Measurements from ENCODE around the gene C16orf89.
"Not testable (repeated sequence)": the region's sequence is repeated elsewhere in the genome, so short reads cannot be mapped to it uniquely, and the experiment has no call there.

The C16orf89 gene

DNA sequence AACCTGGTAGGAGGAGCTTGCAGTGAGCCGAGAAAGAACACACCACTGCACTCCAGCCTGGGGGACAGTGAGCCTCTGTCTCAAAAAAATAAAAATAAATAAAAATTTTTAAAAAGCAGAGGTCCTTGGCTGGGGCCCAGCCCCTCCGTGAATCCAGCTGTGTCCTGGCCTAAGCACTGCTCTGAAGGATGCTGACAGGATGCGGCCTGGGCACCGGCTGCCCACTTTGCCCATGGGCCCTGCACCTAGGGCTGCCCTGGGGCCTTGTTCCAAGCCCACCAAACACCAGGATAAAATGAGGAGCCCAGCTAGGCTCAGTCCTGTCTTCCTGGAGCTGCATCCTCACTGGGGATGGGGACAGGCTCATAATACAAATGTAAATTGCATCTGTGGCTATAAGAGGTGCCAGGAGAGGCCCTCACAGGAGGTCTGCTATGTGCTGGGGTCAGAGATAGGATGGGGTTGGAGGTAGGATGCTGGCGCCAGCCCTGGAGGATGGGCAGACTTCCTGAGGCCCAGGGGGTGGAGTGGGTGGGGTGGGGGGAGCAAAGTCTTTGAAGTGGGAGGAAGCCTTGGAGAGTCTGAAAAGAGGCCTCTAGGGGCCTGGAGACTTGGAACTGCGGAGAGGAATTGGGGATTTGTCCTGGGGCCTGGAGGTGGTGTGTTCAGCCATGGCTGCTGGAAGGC is 6.2 kb downstream of the C16orf89 start:
- DNase-seq: no peak

DNA sequence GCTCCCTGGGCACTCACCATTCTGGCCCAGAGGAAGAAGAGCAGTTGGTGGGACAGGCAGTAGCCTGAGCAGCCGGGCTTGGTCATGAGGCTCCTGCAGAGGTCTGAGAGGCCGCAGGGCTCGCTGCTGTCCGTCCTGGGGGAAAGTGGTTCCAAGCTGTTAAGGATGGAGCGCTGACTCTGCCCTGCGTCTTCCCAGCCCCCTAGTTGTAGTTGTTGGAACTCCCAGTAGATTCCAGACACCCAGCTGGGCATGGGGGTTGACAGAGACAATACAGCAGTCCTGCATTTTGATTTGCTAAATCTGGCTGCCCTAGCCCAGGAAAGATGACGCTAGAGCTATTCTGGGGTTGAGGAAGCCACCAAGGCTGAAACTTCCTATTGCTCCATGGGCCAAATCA is 7.3 kb downstream of the C16orf89 start:
- no peak for DNase-seq

DNA sequence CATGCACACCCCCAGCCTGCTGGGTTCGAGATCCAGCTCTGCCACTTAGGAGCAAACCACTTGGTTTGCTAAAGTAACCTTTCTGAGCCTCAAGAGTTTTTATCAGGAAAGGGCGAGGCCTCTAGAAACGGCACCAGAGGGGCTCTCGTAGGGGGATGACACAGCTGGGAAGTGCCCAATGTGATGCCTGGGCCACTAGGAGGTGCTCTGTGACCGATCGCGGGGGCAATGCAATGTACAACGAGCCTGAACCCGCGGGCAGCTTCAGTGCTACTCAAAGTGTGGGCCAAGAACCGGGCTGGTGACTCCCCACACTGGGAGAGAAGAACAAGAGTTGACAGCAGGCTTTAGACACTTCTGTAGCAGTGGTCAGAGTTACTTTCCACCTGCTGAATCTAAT is 9.4 kb downstream of the C16orf89 start:
- DNase-seq: no peak

DNA sequence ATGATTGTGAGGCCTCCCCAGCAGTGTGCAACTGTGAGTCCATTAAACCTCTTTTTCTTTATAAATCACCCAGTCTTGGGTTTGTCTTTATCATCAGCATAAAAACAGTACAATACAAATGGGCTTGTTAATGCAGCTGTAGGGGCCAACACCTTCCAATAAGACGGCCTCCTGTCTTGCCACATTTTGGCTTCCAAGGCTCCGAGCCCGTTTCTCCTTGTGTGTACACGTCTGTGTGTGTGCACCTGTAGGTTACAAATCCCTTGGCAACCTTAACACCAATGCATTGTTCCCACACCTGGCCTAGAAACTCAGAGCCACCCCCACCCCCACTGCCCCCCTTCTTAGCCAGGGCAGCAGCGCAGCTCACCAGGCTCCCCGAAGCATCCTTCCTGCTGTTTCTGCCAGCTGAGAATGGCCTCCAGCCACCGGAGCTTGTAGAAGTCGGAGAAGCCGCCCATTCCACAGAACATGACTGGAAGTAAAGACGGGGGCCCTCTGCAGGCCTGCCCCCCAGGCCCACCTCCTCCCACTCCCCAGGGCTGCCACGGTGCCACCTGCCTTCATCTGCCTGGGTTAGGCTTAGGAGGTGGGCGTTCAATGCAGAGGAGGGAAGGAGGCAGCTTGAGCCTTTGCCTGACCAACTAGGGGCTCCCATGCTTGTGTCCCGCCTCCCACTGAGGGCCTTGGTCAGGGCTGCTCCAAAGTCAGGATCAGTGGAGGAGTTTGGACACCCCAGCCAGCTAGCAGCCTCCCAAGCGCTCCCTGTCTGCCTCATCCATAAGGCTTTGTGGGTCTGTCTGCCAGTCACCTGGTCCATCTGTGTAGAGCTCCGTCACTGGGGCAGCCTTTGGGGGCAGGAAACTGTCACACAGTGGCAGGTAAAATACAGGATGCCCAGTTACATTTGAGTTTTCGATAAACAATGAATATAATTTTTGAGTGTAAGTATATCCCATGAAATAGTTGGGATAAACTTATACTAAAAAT is 10.6 kb downstream of the C16orf89 start:
- DNase-seq: no peak

DNA sequence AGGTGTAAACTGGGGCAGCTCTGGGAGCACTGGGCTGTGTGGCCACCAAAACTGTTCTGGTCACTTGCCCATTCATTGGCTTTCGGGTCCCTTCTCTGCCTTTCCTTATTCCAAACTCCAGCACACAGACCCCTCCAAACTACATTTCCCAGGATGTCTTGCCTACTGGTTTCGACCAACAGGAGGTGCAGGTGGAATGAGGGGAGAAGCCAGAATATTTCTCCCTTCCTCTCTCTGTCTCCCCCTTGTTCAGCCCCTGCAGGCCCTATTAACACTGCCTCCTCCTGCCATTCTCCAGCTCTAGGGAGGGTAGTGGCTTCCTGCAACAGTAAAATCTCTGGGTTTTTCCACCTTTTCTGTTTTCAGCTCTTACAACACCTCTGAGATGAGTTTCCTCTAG is 18.8 kb downstream of the C16orf89 start:
- DNase-seq: no peak

DNA sequence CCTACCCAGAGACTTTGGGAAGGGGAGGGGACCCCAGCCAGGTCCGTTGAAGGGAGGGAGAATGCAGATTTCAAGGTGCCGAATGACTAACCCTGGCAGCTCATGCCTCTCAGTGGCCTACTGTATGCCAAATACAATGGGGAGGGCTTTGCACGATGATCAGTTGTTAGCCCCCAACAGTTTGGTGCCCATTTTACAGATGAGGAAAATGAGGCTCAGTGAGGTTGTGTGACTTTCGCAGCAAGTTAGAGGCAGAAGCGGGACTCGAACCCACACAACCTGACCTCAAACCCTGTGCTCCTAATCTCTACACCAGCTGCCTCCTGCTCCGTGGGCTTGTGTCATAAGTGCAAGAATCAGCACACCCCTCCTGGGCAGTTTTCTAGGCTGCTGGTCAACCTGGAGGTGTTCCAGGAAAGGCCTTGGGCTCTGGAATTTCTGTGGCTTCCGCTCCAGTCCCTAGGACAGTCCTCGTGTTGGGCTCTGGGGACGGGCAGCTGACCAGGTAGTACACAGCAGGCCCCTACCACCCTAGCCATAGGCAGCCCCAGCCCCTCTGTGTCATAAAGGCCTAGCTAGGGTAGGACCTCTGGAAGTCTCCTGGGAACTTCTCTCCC is 20.1 kb downstream of the C16orf89 start:
- no peak for DNase-seq

DNA sequence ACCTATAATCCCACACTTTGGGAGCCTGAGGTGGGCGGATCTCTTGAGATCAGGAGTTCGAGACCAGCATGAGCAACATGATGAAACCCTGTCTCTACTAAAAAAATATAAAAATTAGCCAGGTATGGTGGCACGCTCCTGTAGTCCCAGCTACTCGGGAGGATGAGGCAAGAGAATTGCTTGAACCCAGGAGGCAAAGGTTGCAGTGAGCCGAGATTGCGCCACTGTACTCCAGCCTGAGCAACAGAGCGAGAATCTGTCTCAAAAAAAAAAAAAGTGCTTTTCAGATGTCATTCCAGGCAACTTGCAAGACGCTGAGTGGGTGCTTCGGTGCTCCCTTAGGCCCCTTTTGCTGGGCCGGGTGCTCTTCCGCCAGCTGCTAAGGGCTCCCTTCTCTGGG is 21.2 kb downstream of the C16orf89 start:
- not testable (repeated sequence) for DNase-seq

DNA sequence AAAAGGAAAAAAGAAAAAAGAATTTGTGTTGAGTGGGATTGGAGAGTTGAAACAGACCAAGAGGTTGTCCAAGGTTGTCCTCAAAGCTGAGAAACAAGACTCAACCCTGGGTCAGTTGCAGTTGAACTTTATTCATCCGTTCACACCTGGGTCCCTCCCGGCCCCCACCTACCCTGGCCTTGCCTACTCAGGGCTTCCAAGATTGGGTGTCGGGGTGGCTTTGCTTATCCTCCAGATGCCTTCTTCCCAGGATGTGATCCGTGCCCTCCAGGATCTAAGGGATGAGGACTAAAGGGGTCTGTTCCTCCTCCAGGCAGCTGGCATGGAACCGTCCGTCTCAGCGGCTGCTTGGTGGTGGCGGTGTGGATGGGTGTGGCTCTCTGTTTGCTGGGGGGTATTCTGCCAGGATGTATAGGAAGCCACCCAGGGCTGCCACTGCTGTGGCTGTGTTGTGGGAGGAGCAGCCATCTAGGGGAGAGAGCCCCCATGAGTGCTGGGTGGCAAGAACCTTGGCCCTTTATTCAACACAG is 21.7 kb downstream of the C16orf89 start:
- DNase-seq: no peak

DNA sequence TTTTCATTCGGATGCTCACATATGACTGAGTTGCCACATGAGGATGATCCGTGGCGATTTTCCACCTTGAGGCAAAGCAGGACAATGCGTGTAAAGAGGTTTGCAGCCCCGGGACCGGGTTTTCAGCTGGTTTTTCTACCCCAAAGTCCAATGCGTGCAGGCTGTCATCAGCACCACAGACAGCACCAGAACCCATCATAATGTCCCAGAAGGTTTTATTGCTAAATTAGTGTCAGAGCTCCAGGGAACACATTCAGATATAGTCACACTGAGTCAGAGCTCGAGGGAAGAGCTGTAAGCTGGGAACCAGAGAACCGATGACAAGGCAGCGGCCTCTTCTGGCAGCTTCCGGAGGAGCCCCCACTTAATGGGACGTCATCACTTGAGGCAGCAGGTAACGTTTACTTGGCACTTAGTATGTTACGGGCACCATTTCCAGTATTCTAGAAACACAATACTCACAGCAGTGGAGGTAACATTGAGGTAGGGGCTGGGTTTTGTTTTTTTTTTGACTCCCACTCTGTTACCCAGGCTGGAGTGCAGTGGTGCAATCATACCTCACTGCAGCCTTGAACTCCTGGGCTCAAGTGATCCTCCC is 23.1 kb downstream of the C16orf89 start:
- DNase-seq: no peak

DNA sequence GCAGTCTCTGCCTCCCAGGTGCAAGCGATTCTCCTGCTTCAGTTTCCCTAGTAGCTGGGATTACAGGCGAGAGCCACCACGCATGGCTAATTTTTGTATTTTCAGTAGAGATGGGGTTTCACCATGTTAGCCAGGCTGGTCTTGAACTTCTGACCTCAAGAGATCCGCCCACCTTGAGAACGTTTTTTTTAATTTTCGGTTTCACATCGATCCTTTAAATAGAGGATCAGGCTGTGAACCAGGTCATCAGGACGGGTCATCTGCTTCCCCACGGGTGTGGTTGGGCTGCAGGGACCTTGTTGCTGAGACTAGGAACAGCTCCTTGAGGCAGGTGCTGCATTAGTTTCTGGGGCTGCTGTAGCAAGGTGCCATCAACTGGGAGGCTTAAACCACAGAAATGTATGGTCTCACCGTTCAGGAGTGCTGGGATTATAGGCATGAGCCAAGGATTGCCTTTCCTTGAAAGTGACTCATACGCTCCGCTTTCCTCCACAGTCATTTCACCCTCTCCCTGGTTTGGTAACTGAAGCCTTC is 24.1 kb downstream of the C16orf89 start:
- no peak for DNase-seq

DNA sequence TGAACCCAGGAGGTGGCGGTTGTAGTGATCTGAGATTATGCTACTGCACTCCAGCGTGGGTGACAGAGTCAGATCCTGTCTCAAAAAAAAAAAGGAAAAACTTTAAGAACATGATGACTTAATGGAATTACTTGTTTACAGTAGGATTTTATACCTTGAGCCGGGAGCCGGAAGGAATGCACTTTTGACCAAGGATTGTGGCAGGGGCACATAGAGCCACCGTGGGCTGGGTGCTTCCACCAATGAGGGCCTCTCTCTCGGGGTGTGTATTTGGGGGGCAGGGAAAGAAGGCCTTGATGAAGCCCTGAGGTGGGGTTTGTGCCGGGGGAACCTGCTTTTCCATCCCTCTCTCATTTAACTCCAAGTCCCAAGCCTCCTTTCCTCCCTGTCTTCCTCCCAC is 25.3 kb downstream of the C16orf89 start:
- DNase-seq: no peak

DNA sequence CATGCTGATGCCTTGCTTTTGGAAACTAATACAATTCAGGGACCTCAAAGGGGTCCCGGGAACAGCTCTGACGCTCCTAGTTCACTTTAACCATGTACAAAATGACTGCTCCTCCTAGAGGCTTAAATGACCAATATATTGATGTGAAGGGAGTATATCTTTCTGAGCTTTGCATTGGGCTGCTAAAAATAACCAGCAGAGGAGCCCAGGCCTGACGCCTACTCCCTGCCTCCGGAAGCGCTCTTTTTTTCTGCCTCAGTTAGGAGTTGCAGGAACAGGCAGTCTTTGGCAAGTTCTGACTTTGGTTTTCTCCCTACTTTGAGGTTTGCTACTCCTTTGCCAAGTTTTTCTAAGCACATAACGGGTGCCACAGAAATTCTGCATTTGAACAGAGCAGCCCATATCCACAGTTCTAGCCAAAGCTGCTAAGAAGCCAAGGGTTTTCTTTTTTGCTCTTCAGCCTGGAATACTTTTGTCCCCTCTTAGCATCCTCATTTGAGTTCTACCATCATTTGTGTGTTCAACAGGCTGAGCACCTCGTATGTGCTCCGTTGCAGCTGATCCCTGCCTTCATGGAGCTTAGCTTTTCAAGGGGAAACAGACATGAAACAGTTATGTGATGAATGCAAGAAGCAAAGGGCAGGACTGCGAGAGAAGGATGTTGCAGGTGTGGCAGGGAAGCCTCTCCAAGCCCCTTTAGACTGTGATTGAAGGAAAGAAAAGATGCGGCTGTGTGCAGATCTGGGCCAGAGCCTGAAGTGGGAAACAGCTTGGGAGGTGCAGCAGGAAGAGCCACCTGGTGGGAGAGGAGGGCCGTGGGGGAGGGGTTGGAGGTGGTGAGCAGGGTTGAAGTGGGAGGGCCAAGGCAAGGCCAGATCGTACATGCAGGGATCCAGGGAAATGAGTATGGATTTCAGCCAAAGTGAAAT is 29.3 kb downstream of the C16orf89 start:
- DNase-seq: no peak

DNA sequence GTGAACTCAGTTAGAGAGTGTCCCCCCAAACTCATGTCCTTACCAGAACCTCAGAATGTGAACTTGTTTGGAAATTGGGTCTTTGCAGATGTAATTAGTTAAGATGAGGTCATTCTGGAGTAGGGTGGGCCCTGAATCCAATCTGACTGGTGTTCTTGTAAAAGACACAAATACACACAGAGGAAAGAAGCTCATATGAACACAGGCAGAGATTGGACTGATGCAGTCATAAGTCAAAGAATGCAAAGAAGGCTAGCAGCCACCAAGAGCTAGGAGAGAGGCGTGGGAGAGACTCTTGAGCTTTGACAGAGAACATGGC is 29.9 kb downstream of the C16orf89 start:
- no peak for DNase-seq

DNA sequence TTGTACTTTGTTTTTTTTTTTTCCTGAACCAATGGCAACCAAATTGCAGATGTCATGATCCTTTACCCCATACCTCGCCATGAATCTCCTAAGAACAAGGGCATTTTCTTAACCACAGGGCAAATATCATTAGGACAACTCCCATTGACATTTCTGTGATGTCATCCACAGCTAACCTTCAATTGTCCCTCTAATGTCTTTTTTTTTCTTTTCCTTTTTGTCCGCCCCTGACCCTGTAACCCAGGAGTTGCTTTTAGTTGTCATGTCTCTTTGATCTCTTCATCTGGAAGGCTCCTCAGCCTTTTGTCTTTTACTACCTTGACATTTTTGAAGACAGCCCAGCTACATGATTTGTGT is 31.6 kb downstream of the C16orf89 start:
- no peak for DNase-seq

DNA sequence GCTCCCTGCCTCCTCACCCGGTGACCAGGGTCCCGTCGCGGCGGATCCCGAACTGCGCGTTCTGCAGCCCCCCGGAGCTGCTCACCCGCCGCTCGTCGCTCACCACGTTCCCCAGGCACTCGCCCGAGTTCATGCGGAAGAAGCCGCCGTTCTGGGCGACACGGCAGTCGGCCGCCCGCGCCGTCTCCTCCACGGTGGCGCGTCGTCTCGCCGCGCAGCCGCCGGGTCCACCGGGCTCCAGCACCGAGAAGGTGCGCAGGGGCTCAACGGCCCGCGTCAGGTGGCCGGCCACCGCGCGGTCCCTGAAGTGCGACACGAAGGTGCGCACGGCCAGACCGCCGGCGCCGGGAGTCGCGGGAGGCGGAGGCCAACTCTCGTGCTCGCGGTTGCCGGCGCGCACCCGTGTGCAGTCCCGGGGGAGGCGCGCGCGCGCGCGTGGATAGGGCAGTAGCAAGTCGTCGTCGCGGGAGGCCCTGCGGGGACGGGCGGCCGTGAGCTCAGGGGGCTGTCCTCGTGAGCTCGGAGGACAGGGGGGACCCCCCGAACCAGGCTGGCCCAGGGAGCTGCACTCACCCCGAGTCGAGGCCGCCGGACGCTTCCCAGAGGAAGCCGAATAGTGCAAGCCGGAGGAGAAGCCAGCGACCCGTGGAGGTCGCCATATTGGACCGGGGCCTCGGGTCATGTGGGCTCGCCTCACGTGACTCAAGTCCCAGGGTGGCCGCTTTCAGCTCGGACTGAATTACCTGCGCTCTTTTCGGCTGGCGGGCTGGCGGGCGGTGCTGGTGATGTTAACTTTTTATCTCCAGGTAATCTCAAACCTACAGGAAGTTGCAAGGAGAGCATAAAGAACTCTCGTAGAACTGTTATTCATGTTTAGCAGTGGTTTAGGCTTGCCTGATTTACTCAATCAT is 32.2 kb downstream of the C16orf89 start, which contains the start of gene NAGPA:
NAGPA (minus strand) TSS at position 680 of the 911 bp plus-strand sequence; CDS start at position 659, 21 bp downstream.
- DNase-seq: peak; percentile 72

DNA sequence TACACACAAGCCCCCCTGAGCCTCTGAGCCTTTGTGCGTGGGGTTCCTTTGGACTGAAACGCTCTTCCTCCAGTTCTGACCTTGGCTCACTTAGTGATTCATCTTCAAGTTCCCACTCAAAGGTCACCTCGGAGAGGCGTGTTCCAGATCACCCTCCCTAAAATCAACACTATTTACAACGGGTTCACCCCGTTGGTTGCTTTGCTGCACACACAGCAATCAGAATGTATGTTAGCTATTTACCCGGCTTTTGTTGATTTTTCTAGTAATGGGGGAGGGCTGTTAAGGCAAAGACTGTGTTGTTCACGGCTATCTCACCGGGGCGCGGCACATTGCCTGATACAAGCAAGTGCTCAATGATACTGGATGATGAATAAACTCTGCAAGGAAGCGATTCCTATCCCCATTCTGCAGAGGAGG is 33.0 kb downstream of the C16orf89 start:
- no peak for DNase-seq

DNA sequence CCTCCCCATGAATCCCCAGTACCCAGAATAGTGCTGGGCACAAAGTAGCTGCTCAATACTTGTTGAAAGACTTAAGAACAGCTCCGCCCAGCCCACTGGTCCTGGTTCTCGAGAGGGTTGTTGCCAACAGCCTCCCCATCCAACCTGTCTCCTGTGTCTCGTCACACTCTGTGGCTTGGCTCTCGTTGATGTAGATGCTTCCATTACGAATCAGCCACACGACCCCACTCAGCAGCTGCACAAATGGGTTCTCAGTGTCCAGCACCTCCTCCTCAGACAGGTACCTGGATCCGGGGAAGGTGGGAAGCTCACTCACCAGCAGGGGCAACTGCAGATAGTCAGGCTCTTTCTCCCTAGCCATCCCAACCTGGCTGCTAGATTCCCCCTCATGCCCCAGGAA is 34.2 kb downstream of the C16orf89 start:
- no peak for DNase-seq

DNA sequence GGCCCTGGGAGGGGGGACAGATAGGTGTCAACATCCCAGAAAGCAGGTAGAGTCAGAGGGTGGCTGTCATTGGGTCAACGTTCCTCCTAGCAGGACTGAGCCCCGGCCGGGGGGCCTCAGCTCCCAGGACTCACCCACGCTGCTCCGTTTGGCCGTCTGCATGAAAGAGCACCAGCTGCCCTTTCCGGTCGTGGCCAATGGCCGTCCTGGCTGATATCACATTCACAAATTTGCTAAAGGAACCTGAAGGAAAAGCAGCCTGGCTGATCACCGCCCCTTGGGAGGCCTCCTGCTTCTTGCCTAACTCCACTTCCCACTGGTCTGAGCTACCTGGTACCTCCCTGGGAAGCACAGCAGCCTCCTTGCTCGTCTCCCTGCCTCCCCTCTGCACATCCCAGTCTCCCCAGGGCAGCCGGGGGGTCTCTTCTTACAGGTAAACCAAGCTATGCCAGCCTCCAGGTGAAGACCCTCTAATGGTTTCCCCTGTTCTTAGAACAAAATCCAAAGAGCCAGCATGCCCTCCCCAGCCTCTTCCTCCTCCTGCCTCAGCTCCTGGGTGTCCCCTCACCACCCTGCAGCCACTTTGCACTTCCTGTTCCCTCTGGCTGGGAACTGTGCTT is 35.4 kb downstream of the C16orf89 start:
- DNase-seq: no peak

DNA sequence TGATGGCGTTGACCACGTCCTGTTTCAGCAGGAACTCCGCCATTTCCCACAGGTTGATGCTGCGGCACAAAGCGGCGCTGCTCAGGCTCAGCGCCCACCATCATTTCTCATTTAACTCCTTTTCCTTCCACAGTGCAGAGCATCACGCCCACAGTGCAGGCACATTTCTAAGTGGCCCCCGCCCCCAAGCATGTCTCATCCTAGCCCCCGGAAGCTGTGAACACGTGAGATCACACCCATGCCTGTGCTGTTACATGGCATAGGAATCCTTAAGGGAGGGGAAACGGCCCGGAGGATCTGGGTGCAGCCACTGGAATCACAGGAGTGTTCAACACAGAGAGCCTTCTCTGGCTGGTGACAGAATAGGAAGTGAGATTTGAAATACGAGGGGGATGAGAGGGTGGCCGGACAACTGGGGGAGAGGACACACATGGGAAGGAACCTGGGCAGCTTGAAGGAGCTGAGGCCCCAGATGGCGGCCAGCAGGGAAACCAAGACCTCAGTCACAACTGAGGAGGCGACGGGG is 36.7 kb downstream of the C16orf89 start:
- DNase-seq: no peak

All from NK-92 treated with Interleukin-12 subunit alpha and Interleukin-12 subunit beta, amount 100 ng/mL, for 24 hours (cell line).